Heart left ventricle (tissue), 16 donors: ENCODE measurements around the gene NTNG2. TPM values are rescaled to one million over a fixed set of nuclear protein-coding genes. Genes with fewer than 3 reads are reported as not detected.
A peak's percentile ranks its signal among the peaks of the same experiment; 100 is the strongest.

ENCODE experiments used
- ATAC-seq, 4 donors: fragments of 200-7000 bp; cut with Tn5 transposase; one replicate each; pipeline ENCODE4 v1.9.1; 2020 to 2022; ENCODE audit warnings: moderate library complexity in 4 of 4, mild to moderate bottlenecking in 3 of 4, moderate number of reproducible peaks in 1 of 4
- DNase-seq, 5 donors: peaks; one replicate each; pipeline ENCODE4 v3.0.0-alpha.2; 2020
- H3K27ac ChIP-seq, 12 donors: fragments of 200-600 bp; sonication (generic) in 4 of 12; one replicate each; pipeline versions ENCODE4 v1.5.0 to v1.8.0; 2016 to 2022; ENCODE audit warnings: mild to moderate bottlenecking in 2 of 12
- H3K27me3 ChIP-seq, 9 donors: fragments of 200-600 bp; sonication (generic) in 2 of 9; one replicate each; pipeline versions ENCODE4 v1.5.1 to v1.8.0; 2016 to 2022; ENCODE audit warnings: mild to moderate bottlenecking in 3 of 9
- H3K36me3 ChIP-seq, 9 donors: fragments of 200-600 bp; sonication (generic) in 2 of 9; one replicate each; pipeline versions ENCODE4 v1.5.0 to v1.8.0; 2018 to 2022; ENCODE audit warnings: mild to moderate bottlenecking in 2 of 9
- H3K4me1 ChIP-seq, 12 donors: fragments of 200-600 bp; sonication (generic) in 4 of 12; one replicate each; pipeline versions ENCODE4 v1.5.0 to v1.8.0; 2016 to 2022; ENCODE audit warnings: mild to moderate bottlenecking in 3 of 12
- H3K4me3 ChIP-seq, 12 donors: fragments of 200-600 bp; sonication (generic) in 4 of 12; one replicate each; pipeline versions ENCODE4 v1.5.0 to v1.8.0; 2017 to 2022; ENCODE audit warnings: mild to moderate bottlenecking in 9 of 12, moderate library complexity in 4 of 12
- H3K9me3 ChIP-seq, 12 donors: fragments of 200-600 bp; sonication (generic) in 4 of 12; one replicate each; pipeline versions ENCODE4 v1.5.0 to v1.8.0; 2016 to 2022; ENCODE audit warnings: mild to moderate bottlenecking in 1 of 12
- POLR2A ChIP-seq, 2 donors: fragments of 450-650 bp; IDR thresholded peaks; one replicate each; pipeline ENCODE4 v1.6.1; 2017; ENCODE audit warnings: antibody characterized with exemption in 2 of 2, mild to moderate bottlenecking in 2 of 2, moderate library complexity in 2 of 2
- WGBS, 4 donors: extraction: QIAGEN DNeasy Blood & Tissue Kit in 2 of 4; methylation state at CpG; one replicate each; pipeline versions ENCODE4 v1.1.5 to v1.1.7; 2013 to 2018; 5-methylcytosine and 5-hydroxymethylcytosine counted together
- intact Hi-C, 10 donors: fragments of 100-400 bp; cut with DNase I; formaldehyde crosslinking; loops; one replicate each; pipeline versions ENCODE4 v1.11.1 to v1.14.2; 2022
- polyA plus RNA-seq, 2 donors: library from polyadenylated mRNA; stranded (reverse); fragments of 200-250 nt; gene quantifications; one replicate each; pipeline ENCODE4 v1.2.3, GENCODE V29; 2013
- total RNA-seq, 9 donors: library from RNA; depleted of rRNA in 2 of 9; stranded (reverse); fragments of >200 nt in 2 of 9; fragmentation: NEBNext Ultra II Directional in 3 of 9; extraction: Animal tissue kit (Norgen Biotek cat#: 25700) in 3 of 9; gene quantifications; one replicate each; pipeline versions ENCODE4 v1.1.0 to v1.2.4, GENCODE V29; 2016 to 2023
- TF ChIP-seq, protein P1 (sequence below), 12 donors: fragments of 200-600 bp; sonication (generic) in 4 of 12; IDR thresholded peaks; one replicate each; pipeline versions ENCODE4 v1.5.0 to v1.8.0; 2018 to 2022; ENCODE audit warnings: antibody characterized with exemption in 12 of 12, mild to moderate bottlenecking in 5 of 12
- donor health status: ischemic (EF 13 %, LVEDD 7.1; RV severe dilation, severe dysfunction).
- donor health status: healthy with polysubstance abuse.
- donor health status: DM: no; HTN: yes; CAD: no.
- donor health status: DM: no; HTN: no; CAD: no.
- donor health status: ischemic (EF 25% LVEDD 6.9; RV normal size, moderate dysfunction).
- donor health status: ischemic (EF 25% LVEDD 5.7; RV mildly dilated, moderate dysfunction).
- donor health status: healthy.
- donor health status: DM: yes; HTN: yes; CAD: no.
- donor health status: ischemic (EF 35%, LVEDD 5.7; RV mildly dilated, moderate dysfunction).
- donor health status: nonischemic (EF 11% LVEDD 7.7; RV severe dilation, severe dysfunction).
- donor health status: DM: yes; HTN: yes; CAD: no.
- donor health status: PGD.
- donor health status: ischemic (EF 29% LVEDD 5.4; RV normal size, mild dysfunction).
- donor health status: nonischemic (EF 23%, LVEDD 6.1; RV moderate dilation, normal function).

Gene NTNG2
- total and polyA plus RNA-seq, 11 donors = 0.28 to 4.1 (median 2.2) TPM

DNA sequence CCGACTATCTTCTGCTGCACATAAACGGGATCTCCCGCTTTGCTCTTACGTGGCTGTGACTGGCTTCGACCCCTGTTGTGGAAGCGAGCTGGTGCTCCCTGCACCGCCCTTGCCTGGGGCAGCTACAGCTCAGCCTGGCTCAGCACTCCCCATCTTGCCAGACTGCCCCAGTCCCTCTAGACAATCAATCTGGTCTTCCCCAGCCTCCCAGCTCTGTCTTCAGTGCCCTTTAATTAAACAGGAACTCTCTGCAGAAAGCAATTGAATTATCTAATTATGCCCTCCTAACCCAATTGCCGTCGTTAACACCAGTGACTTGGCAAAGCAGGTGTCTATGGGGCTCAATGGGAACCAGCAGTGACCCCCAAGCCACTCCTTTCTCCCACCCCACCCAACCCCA, 18.9 kb upstream of the NTNG2 start:
- intact Hi-C loops = no loop called here
- Histone ChIP-seq H3K9me3 (peaks cover 0 to 5% (median 0%) of the 10 kb centered on the region in 12 donors), H3K36me3 (no peaks in the 10 kb centered on the region), H3K4me1 (peaks cover 0 to 8% (median 0%) of the 10 kb centered on the region in 12 donors), H3K27me3 (peaks cover 0 to 53% (median 12%) of the 10 kb centered on the region in 9 donors), H3K27ac (no peak overlapping the region), H3K4me3 (no peak overlapping the region)
- DNase-seq (no peak), ATAC-seq (no peak)
- no peak for TF ChIP-seq POLR2A (IDR thresholded peaks at IDR 0.05)
- TF ChIP-seq, protein P1, sequence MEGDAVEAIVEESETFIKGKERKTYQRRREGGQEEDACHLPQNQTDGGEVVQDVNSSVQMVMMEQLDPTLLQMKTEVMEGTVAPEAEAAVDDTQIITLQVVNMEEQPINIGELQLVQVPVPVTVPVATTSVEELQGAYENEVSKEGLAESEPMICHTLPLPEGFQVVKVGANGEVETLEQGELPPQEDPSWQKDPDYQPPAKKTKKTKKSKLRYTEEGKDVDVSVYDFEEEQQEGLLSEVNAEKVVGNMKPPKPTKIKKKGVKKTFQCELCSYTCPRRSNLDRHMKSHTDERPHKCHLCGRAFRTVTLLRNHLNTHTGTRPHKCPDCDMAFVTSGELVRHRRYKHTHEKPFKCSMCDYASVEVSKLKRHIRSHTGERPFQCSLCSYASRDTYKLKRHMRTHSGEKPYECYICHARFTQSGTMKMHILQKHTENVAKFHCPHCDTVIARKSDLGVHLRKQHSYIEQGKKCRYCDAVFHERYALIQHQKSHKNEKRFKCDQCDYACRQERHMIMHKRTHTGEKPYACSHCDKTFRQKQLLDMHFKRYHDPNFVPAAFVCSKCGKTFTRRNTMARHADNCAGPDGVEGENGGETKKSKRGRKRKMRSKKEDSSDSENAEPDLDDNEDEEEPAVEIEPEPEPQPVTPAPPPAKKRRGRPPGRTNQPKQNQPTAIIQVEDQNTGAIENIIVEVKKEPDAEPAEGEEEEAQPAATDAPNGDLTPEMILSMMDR (IDR thresholded peaks at IDR 0.05) = no peak
- 45 to 53% (median 47%) methylated on average over 9 of the region's 9 CpGs for WGBS, 4 donors

DNA sequence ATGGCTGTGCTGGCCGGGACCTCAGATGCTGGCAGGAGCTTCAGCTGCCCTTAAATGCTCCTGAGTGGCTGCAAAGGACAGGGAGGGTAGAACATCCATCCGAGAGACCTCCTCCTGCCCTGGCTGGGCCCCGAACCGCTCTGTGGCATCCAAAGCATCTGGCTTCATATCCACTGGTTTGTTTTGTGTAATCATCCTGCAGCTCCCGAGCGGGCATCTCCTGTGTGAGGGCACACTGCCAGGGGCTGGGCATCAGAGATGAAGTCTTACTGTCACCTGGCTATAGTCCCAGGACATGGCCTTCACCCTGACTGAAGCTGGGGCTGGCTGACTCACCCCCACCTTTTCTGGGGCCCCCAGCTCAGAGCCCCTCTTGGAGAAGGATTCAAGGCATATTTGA, 18.5 kb upstream of the NTNG2 start:
- 28 to 37% (median 32%) methylated on average over 5 to 6 of the region's 6 CpGs for WGBS, 4 donors
- H3K4me1 ChIP-seq = peaks cover 0 to 8% (median 0%) of the 10 kb centered on the region in 12 donors
- intact Hi-C loops = no loop called here
- peak in 1 of 4 donors; percentile 41 for ATAC-seq
- peaks cover 0 to 48% (median 12%) of the 10 kb centered on the region in 9 donors for H3K27me3 ChIP-seq
- no peaks in the 10 kb centered on the region for H3K36me3 ChIP-seq
- H3K27ac ChIP-seq = no peak overlapping the region
- peak in 2 of 5 donors; percentile 43 for DNase-seq
- peaks cover 0 to 5% (median 0%) of the 10 kb centered on the region in 12 donors for H3K9me3 ChIP-seq
- H3K4me3 ChIP-seq = no peak overlapping the region
- TF ChIP-seq, protein P1 (IDR thresholded peaks at IDR 0.05) = no peak

DNA sequence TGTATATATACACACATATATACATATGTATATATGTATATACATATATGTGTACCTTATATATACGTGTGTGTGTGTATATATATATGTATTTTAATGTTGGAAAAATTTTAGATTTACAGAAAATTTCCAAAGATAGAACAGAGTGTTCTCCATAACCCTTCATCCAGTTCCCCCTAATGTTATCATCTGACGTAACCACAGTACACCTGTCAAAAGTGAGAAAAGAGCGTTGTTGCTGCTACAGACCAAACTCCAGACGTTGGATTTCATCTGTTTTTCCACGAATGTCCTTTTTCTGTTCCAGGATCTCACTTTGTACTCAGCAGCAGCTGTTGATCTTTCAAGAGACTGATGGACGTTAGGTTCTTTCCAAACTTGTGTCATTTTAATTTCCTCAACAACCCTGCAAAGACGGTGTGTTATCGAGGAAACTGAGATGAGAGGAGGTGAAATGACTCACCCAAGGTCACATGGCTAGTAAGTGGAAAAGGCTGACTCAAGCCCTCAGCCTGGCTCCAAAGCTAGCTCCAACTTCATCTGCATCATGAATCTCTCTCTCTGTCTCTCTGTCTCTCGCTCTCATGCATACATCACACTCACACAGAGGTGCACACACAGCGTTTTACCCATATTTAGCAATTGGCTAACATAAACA, 17.0 kb upstream of the NTNG2 start:
- H3K27ac ChIP-seq = no peak overlapping the region
- peaks cover 0 to 10% (median 0%) of the 10 kb centered on the region in 12 donors for H3K4me1 ChIP-seq
- no peaks in the 10 kb centered on the region for H3K36me3 ChIP-seq
- TF ChIP-seq, protein P1 (IDR thresholded peaks at IDR 0.05) = no peak
- TF ChIP-seq POLR2A (IDR thresholded peaks at IDR 0.05) = no peak
- H3K27me3 ChIP-seq = peaks cover 0 to 44% (median 8%) of the 10 kb centered on the region in 9 donors
- no peak for ATAC-seq
- intact Hi-C loops = no loop called here
- DNase-seq = no peak
- H3K9me3 ChIP-seq = peaks cover 0 to 5% (median 0%) of the 10 kb centered on the region in 12 donors
- 77 to 83% (median 82%) methylated on average over 10 of the region's 10 CpGs for WGBS, 4 donors
- no peak overlapping the region for H3K4me3 ChIP-seq

DNA sequence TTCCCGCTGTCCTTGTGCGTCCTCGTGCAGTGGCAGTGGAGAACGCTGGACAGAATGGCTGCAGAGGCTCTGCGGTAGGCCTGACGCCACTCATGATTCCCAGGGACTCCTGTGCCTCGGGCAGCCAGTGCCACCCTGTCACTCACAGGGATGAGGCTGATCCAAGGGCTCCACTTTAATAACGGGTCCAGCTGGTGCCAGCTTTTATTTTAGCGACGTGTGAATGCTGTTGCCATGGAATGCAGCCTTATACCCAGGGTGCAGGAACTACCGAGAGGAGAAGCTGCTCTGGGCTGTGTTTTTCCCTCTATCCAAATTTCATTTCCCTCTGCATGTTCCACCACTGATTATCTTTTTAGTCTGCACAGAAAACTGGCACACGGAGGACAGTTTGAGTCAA, 15.8 kb upstream of the NTNG2 start:
- Histone ChIP-seq H3K27me3 (peaks cover 0 to 41% (median 8%) of the 10 kb centered on the region in 9 donors), H3K9me3 (peaks cover 0 to 5% (median 0%) of the 10 kb centered on the region in 12 donors), H3K36me3 (no peaks in the 10 kb centered on the region), H3K4me1 (peaks cover 0 to 17% (median 0%) of the 10 kb centered on the region in 12 donors), H3K4me3 (no peak overlapping the region), H3K27ac (no peak overlapping the region)
- intact Hi-C loops = no loop called here
- ATAC-seq (peak; percentile 44 to 76 (median 62)), DNase-seq (peak in 2 of 5 donors; percentile 58 to 59)
- WGBS, 4 donors = 68 to 76% (median 71%) methylated on average over 12 of the region's 12 CpGs
- TF ChIP-seq POLR2A (IDR thresholded peaks at IDR 0.05) = no peak
- TF ChIP-seq, protein P1 (IDR thresholded peaks at IDR 0.05) = no peak
